Endodermal cell (in vitro differentiated cells): ENCODE measurements around the gene ABCG4. TPM values are rescaled to one million over a fixed set of nuclear protein-coding genes. Genes with fewer than 3 reads are reported as not detected.

Experiments used
- DNase-seq: peaks from one replicate; pipeline ENCODE4 v3.0.0-alpha.2; 2017
- H3K27ac ChIP-seq: 2 replicates; pipeline ENCODE4 v1.5.1; 2013; ENCODE audit warnings: mild to moderate bottlenecking, low read depth, low read length, moderate library complexity
- H3K27me3 ChIP-seq: 2 replicates; pipeline ENCODE4 v1.6.1; 2013; ENCODE audit warnings: mild to moderate bottlenecking, low read length, moderate library complexity; ENCODE audit not compliant: insufficient read depth, control insufficient read depth, poor library complexity, severe bottlenecking
- H3K36me3 ChIP-seq: 2 replicates; pipeline ENCODE4 v1.7.0; 2013; ENCODE audit warnings: mild to moderate bottlenecking, low read length, moderate library complexity; ENCODE audit not compliant: control insufficient read depth, insufficient read depth
- H3K4me1 ChIP-seq: one replicate; pipeline ENCODE4 v1.7.0; 2013; ENCODE audit warnings: low read length; ENCODE audit not compliant: control insufficient read depth, insufficient read depth
- H3K4me3 ChIP-seq: 2 replicates; pipeline ENCODE4 v1.5.1; 2013; ENCODE audit warnings: mild to moderate bottlenecking, low read length, moderate library complexity
- H3K9ac ChIP-seq: 2 replicates; pipeline ENCODE4 v1.6.1; 2013; ENCODE audit warnings: mild to moderate bottlenecking, low read length, moderate library complexity; ENCODE audit not compliant: poor library complexity, severe bottlenecking; ENCODE audit errors: extremely low read depth
- H3K9me3 ChIP-seq: 2 replicates; pipeline ENCODE4 v1.6.1; 2013; ENCODE audit warnings: mild to moderate bottlenecking, low read length, moderate library complexity; ENCODE audit not compliant: control insufficient read depth
- H3K27ac Mint-ChIP-seq: 2 replicates; pipeline ENCODE4 v1.8.0; 2020; ENCODE audit warnings: mixed read lengths
- H3K27me3 Mint-ChIP-seq: 2 replicates; pipeline ENCODE4 v1.8.0; 2021; ENCODE audit warnings: mild to moderate bottlenecking, mixed read lengths; ENCODE audit not compliant: insufficient read depth
- H3K36me3 Mint-ChIP-seq: 2 replicates; pipeline ENCODE4 v1.8.0; 2020; ENCODE audit warnings: low read depth, mixed read lengths
- H3K4me1 Mint-ChIP-seq: 2 replicates; pipeline ENCODE4 v1.8.0; 2020; ENCODE audit warnings: mixed read lengths
- H3K4me3 Mint-ChIP-seq: 2 replicates; pipeline ENCODE4 v1.8.0; 2020; ENCODE audit warnings: mild to moderate bottlenecking, moderate library complexity, mixed read lengths
- H3K9me3 Mint-ChIP-seq: 2 replicates; pipeline ENCODE4 v1.8.0; 2020; ENCODE audit warnings: mild to moderate bottlenecking, mixed read lengths
- CTCF ChIP-seq: fragments of 200-600 bp; sonication (generic); conservative IDR thresholded peaks from 2 replicates; pipeline ENCODE4 v1.5.0; 2021; ENCODE audit warnings: antibody characterized with exemption, mild to moderate bottlenecking
- WGBS, 2 experiments: methylation state at CpG; one replicate each; pipeline versions ENCODE4 v1.1.5 to v1.1.7; 2013; ENCODE audit warnings: missing lambda C conversion rate in 2 of 2, mixed read lengths in 1 of 2; ENCODE audit not compliant: insufficient coverage in 1 of 2, insufficient read length in 1 of 2; 5-methylcytosine and 5-hydroxymethylcytosine counted together
- total RNA-seq, 2 donors: library from RNA; stranded (reverse); fragmentation: NEBNext Ultra II Directional in 1 of 2; extraction: Animal tissue kit (Norgen Biotek cat#: 25700) in 1 of 2; gene quantifications; 2 replicates in 1 of 2; 3 replicates in 1 of 2; pipeline ENCODE4 v1.2.1, GENCODE V29; 2021

The ABCG4 gene
- total RNA-seq, 2 donors from 2014 or later: 1.5 to 1.8 TPM

GRCh38 chr11:119153049-119153818 is 4.4 kb downstream of the ABCG4 start:
- Mint-ChIP-seq H3K27me3 (peaks cover 53% of the 10 kb centered on the region), H3K27ac (no peak overlapping the region), H3K9me3 (no peaks in the 10 kb centered on the region), H3K36me3 (no peaks in the 10 kb centered on the region), H3K4me3 (no peak overlapping the region), H3K4me1 (peaks cover 5% of the 10 kb centered on the region)
- Histone ChIP-seq H3K27me3 (peaks cover 34% of the 10 kb centered on the region), H3K9me3 (no peaks in the 10 kb centered on the region), H3K4me1 (peaks cover 7% of the 10 kb centered on the region), H3K27ac (no peak overlapping the region), H3K9ac (no peak overlapping the region), H3K4me3 (no peak overlapping the region), H3K36me3 (no peaks in the 10 kb centered on the region)
- WGBS, 2 experiments: 86 to 96% methylated on average over 6 to 9 of the region's 9 CpGs
- peak; percentile 78 for DNase-seq
- peak; percentile 68 for TF ChIP-seq CTCF

- Histone ChIP-seq H3K27ac (no peak overlapping the region), H3K27me3 (peaks cover 27% of the 10 kb centered on the region), H3K36me3 (no peaks in the 10 kb centered on the region), H3K4me1 (peaks cover 4% of the 10 kb centered on the region), H3K9me3 (no peaks in the 10 kb centered on the region), H3K9ac (no peak overlapping the region), H3K4me3 (no peak overlapping the region)
- no peak for TF ChIP-seq CTCF
- H3K27me3 Mint-ChIP-seq: peaks cover 48% of the 10 kb centered on the region
- H3K36me3 Mint-ChIP-seq: no peaks in the 10 kb centered on the region
- no peaks in the 10 kb centered on the region for H3K9me3 Mint-ChIP-seq
- H3K27ac Mint-ChIP-seq: no peak overlapping the region
- no peaks in the 10 kb centered on the region for H3K4me1 Mint-ChIP-seq
- 91 to 95% methylated on average over 4 of the region's 6 CpGs for WGBS, 2 experiments
- H3K4me3 Mint-ChIP-seq: no peak overlapping the region
- DNase-seq: no peak
Observed at GRCh38 chr11:119154178-119154577, 5.3 kb downstream of the ABCG4 start.

- Histone ChIP-seq H3K9ac (no peak overlapping the region), H3K27me3 (peaks cover 14% of the 10 kb centered on the region), H3K36me3 (no peaks in the 10 kb centered on the region), H3K9me3 (no peaks in the 10 kb centered on the region), H3K4me1 (no peaks in the 10 kb centered on the region), H3K4me3 (no peak overlapping the region), H3K27ac (no peak overlapping the region)
- Mint-ChIP-seq H3K4me3 (no peak overlapping the region), H3K27ac (no peak overlapping the region), H3K4me1 (no peaks in the 10 kb centered on the region), H3K27me3 (peaks cover 33% of the 10 kb centered on the region), H3K9me3 (no peaks in the 10 kb centered on the region), H3K36me3 (no peaks in the 10 kb centered on the region)
- peak; percentile 64 for TF ChIP-seq CTCF
- peak; percentile 75 for DNase-seq
- WGBS, 2 experiments: 74 to 75% methylated on average over 5 to 8 of the region's 8 CpGs
Observed at GRCh38 chr11:119155733-119156492, 7.1 kb downstream of the ABCG4 start.
